Measurements from ENCODE around the gene NAT9.

Gene NAT9

DNA sequence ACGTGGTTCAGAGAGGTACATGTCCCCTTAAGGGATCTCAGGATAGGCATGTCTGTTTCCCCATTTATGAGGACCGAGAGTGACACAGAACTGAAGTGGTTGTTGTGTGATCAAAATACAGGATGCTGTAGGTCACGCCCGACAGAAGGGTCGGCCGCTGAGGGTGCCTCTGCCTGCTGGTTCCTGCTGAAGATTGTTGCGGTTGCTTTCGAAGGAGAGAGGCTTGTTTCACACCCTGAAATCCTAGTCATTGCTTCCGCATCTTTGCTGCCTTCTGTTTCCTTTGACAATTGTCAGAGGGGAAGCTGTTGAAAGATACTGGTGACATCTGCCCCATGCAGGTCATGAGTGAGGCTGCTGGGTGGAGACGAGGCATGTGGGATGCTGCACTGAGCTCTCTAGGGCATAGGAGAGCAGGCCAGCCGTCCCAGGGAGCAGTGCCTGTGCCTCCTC lies 3.8 kb upstream of the NAT9 start:
- no peak for DNase-seq (ENCODE audit: low spot score)

DNA sequence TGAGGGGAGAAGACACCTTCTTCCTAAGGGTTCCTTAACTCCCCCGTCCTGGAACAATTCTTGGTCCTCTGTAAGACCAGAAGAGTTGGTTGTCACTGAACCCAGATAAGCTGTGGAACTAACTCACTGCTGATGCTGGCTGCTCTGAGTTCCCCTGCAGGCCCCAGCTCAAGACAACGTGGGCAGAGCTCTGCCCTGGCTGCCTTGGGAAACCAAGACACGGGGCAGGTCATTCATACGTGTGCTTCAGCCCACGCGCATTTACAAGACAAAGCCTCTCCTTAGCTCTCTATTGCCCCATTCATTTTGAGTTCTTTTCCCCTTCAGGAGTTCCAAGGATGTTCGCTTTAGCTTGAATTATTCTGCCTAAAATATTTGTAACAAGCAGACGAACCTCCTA lies 3.4 kb upstream of the NAT9 start:
- no peak for DNase-seq (ENCODE audit: low spot score)

DNA sequence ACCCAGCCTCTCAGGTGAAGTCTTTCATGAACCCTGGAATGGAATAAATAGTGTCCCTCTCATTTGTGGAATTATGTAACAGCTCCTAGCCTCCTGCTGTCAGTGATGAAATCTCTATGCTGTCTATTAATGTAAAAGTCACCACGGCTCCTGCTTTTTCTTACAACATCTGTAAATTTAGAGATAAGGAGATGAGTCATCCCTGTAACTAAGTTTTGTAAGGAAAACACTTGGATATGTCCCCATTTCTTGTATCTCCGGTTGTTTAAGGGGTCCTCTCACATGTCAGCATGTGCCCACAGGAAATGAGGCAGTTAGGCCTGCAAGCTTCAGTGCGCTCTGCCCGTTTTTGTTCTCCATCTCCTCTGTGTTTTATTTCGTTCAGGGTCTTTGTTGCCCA lies 2.8 kb upstream of the NAT9 start:
- no peak for DNase-seq (ENCODE audit: low spot score)

DNA sequence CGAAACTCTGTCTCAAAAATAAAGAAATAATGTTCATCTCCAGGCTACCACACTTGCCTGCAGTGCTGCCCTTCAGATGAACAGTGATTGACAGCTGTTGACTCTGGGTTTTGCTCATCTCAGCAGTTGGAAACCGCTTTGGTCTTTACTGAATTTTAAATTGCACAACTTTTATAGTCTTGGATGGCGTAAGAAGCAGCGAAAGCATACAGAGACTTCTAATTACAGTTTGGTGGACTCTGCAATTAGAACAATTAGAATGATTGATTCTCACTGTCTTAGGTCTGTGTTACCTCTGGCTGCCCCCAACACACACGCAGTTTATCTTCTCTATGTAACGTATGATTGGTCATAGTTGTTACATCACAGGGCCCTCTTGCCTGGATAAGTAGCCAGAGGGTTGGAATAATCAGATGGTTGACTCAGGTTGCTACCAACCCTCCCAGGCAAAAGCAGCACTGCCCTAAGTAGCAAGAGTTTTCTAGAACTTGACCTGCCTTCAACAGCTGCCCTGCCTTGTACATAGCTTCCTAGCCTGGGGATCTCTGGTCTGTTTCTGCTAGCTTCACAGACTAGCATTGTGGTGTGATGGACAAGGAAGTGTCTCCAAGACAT lies 1.9 kb upstream of the NAT9 start:
- no peak for DNase-seq (ENCODE audit: low spot score)

DNA sequence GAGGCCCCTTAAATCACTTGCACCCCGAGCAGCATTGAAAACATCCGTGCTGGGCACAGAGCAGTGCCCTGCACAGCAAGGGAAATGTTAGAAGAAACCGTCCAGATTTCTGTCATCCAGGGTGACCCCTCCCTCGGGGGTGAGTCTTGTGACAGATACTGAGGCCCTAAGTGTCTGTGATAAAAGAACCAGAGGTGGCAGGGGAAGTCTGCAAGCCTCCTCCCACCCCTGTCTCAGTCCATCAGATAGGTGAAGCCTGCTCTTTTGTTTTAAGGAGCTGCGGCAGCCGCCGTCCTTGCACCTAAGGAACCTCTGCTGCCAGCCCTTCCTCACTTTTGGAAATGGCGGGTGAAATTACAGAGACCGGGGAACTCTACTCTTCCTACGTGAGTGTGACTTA lies 845 bp upstream of the NAT9 start:
- DNase-seq (ENCODE audit: low spot score), result no peak

DNA sequence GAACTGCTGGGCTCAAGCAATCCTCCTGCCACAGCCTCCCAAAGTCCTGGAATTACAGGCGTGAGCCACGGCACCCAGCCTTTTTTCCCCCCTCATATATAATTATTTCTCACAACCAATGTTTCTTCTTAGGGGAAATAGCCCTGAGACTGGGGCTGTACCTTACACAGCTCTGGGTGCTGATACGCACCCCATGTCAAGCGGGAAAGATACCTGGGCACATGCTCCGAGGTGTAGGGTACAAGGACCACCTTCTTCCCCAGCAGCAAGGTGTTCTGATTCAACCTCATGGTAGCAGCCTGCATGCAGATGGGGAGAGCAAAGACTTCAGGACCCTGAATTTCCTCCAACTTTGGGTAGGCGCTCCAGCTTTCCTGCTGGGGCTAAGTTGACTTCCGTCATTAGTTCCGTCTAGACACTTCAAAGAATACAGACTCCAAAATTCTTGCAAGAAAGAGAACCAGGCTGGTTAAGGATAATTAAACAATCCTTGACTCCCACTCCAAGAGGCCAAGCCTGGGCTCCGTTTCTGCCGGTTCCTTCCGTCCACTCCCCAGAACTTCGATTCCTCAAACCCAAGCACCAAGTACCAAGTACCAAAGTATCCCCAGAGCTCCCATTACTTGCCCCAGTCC lies 619 bp downstream of the NAT9 start:
- DNase-seq (ENCODE audit: low spot score), result no peak

DNA sequence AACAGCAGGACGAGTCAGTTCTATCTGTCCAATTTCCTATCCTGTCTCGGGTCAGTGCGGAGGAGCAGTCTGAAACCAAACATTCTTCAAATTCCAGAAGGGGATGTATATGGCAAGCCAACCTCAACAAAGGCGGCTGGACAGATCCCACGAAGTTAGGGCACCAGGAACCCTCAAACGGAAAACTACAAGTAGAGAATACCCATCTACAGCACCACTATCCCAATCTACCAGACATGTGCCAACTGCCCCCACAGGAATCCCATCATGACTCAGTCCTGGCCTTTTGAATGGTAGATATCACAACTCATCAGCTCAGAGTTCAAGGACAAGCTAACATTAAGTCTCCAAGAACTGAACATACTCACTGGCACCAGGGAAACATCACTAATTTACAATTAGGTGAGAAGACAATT lies 2.3 kb downstream of the NAT9 start:
- DNase-seq (ENCODE audit: low spot score), result no peak

DNA sequence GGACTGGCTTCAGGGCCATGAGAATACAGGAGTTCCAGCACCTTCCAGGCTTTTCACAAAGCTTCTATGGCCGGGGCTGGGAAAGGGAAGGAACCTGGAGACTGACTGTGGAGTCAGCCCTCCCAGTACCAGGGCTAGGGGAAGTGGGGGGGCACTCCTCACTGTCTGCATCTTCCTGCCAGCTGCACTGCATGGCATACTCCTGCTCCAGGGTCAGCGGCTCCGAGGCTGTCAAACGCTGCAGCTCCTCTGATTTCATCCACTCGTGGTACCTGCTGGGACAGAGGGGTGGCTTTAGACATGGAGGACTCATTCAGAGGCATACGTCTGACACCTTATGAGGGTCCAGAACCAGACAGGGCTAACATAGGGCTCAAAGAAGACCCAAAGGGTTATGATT lies 2.7 kb downstream of the NAT9 start:
- no peak for DNase-seq (ENCODE audit: low spot score)

DNA sequence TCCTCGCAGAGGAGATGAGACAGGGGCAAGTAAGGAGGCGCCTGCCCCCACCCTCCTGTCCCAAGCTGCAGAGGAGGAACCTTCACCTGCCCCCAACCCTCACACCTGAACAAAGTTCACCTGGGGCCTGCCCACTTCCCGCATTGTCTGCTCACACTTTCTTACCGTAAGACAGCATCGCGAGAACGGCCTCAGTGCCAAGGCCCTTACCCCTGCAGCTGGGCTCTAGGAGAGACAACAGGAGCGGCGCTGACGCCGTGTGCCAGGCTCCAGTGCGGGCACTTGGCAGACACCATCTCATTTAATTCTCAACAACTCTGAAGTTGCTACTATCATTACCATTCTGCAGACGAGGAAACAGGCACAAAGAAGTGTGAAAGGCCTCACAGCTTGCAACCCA lies 4.1 kb downstream of the NAT9 start:
- DNase-seq (ENCODE audit: low spot score), result no peak

DNA sequence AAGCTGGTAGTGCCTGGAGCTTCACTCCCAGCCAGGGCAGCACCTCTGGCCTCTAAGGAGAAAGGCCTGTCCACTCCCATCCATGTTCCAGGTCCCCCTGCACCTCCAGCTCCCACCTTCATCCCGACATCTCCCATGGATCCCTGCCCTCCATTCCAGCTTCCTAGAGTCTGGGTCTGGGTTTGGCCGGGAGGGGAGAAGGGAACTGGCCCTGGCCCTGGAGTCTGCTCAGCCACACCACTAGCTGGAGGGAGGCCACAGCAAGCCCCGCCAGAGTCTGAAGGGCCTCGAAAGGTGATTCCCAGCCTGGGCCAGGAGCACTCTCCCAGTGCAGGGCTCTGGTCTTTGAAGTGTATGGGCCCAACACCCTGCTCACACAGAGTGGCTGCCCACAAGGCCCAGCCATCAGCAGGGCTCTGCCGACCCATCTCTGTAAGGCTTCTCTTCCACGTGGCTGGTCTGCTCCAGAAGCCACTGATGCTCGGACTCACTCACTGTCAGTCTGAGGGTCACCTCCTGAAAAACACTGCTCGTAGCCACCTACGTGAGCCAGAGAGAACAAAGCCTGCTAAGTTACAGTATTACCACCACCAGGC lies 4.7 kb downstream of the NAT9 start:
- no peak for DNase-seq (ENCODE audit: low spot score)

DNA sequence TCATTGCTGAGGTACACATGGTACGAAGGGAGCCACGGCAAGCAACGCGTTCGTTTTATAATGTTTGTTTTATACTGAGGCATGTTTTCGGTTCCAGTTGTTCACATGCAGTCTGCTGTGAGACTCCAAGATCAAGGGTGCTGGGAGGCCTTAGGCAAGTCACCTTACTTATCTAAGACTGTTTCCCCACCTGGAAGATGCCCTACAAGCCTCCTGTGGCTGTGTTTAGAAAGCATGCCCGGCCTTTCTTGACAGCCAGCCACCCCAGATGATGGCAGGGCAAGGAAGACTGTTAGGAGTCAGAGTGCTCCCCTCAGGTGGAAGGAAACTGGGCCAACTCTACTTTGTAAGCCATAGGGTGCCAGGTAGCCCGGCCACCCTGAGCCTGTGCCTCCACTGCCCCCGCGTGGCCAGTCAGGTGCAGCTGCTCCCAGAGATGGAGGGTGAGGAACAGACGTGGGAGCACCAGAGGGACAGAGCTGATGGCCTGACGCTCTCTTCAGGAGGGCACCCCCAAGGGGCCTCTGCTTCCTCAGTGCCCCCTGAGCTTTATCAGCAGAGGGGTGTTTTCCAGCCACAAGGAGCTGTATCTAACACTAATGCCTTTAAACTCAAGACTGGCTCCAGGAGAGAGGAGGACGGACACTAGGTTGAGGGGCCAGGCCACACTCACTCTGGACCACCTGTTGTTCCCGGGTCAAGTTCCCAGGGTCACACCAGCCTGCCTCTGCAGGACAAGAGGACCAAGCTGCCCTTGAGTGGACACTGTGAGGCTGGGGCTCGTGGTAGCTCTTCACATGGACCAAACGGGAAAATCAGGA lies 5.4 kb downstream of the NAT9 start:
- no peak for DNase-seq (ENCODE audit: low spot score)

DNA sequence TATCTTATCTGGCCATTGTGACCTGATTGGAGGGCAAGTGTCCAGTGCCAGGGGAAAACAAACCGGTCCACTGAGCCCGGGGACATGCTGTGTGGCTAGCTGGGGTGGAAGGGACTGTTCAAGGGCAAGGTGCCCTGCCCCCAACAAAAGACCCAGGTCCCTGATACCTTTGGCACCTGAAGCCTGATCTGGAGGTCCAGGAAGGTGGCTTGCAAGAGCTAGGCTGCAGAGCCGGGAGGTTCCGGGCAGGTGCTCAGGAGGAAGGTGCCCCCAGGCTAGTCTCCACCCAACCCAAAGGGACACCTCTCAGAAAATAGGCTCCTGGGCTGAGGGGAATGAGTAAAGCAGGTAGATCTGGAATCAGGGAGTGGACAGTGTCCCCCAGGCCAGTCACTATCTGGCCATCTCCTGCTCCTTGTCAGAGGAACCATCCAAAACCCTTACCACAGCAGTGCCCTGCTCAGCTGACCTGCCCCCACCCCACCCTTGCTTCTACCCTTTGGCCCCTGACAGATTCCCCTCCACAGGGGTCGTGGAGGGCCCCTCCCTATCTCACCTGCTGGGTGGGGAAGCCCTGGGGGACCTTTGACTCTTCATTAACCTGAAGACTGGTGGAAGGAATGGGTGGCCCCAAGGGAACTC lies 6.2 kb downstream of the NAT9 start:
- no peak for DNase-seq (ENCODE audit: low spot score)

DNA sequence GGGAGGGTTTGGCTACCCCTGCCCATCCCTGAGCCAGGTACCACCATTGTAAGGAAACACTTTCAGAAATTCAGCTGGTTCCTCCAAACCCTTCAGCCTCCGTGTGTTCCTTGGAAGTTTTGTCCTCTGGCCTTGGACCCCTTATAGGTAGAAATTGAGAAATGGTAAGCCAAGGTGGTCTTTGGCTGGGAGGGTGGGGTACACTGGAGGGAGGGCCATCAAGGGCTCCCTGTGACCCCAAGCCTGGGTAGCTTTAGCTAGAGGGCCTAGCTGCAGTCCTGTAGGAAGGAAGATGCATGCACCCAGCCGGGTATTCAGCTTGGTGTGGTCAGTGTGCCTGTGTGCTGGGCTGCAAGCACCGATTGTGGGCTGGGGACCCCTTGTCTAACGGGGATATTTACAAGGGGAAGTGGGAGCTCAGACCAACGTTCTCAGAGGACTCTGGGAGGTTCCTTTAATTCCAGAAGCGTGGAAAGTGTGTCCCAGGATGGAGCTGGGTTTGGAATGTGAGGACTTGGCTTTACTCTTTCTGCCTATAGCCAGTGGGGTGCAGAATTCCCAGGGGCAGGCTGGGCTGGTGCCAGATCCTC lies 6.8 kb downstream of the NAT9 start:
- no peak for DNase-seq (ENCODE audit: low spot score)

DNA sequence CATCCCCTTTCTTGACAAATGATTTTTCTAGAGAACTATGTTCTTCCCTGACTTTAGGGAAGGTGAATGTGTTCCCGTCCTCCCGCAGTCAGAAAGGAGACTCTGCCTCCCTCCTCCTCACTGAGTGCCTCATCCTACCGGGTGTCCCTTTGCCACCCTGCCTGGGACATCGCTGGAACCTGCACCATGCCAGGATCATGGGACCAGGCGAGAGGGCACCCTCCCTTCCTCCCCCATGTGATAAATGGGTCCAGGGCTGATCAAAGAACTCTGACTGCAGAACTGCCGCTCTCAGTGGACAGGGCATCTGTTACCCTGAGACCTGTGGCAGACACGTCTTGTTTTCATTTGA lies 7.4 kb downstream of the NAT9 start:
- no peak for DNase-seq (ENCODE audit: low spot score)

DNA sequence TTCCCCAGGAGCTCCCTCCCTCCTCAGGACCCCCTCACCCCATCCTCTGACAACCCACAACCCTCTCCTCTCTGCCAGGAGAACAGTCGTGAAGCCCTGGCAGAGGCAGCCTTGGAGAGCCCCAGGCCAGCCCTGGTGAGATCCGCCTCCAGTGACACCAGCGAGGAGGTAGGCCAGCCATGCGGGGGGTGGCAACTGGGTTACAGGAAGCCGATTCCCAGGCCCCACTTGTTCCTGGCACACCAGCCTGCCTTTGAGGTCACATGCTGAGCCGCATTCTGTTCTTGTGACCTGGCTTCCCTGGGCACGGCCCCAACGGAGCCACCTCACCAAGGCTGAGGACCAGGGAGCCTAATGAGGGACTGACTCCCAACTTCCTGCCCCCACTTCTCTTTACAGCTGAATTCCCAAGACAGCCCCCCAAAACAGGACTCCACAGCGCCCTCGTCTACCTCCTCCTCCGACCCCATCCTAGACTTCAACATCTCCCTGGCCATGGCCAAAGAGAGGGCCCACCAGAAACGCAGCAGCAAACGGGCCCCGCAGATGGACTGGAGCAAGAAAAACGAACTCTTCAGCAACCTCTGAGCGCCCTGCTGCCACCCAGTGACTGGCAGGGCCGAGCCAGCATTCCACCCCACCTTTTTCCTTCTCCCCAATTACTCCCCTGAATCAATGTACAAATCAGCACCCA lies 7.9 kb downstream of the NAT9 start:
- DNase-seq (ENCODE audit: low spot score), result no peak

DNA sequence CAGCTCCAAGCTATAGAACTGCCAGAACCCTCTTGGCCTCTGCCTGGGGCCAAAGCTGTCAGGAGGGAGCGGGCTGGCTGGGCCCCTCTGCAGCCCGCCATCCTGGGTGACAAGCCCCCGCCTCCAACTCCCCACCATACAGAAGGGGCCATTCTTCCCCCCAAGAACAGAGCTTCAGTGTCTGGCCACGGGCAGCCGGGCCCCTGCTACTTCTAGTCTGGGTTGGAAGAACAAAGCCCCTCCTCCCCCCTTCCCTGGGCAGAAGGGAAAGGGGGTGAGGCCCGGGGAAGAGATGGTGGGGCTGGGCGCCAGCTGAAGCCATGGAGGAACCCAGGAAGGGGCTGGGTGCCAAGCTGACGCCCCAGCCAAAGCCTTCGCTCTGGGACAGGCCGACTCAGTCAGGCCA lies 9.0 kb downstream of the NAT9 start:
- no peak for DNase-seq (ENCODE audit: low spot score)

DNA sequence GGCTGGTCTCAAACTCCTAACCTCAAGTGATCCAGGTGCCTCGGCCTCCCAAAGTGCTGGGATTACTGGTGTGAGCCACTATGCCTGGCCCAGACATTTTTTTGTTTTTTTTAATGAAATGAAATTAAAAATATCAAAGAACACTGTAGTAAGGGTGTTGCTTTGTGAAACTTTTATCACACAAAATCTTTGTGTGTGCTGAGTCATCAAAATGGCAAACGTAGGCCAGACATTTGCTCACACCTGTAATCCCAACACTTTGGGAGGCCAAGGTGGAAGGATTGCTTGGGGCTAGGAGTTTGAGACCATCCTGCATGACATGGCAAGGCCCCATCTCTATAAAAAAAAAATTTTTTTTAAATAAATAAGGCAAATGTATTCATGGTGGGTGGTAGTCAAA lies 9.7 kb downstream of the NAT9 start:
- no peak for DNase-seq (ENCODE audit: low spot score)

DNA sequence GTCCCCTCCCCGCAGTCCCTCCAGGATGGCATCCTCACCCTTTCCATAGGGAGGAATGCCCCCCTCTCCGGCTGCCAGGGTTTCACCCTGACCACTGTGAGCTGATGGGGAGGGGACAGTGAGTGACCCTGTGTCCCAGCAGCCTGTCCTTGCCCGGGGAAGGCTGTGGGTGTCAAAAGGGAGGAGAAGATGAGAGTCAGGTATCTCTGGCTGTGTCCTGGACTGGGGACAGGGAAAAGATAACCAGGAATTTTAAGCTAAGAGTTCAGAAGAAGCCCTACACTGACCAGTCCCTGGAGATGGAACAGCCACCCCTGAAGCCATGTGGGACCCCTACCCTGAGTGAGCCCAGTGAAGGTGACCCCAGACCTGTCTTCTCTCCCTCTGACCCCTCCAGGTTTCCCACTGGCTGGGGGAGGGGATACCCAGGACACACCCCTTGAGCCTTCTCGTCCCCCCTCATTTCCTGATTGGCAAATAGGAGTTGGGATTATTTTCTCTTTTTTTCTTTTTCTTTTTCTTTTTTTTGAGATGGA lies 11.3 kb downstream of the NAT9 start:
- no peak for DNase-seq (ENCODE audit: low spot score)

DNA sequence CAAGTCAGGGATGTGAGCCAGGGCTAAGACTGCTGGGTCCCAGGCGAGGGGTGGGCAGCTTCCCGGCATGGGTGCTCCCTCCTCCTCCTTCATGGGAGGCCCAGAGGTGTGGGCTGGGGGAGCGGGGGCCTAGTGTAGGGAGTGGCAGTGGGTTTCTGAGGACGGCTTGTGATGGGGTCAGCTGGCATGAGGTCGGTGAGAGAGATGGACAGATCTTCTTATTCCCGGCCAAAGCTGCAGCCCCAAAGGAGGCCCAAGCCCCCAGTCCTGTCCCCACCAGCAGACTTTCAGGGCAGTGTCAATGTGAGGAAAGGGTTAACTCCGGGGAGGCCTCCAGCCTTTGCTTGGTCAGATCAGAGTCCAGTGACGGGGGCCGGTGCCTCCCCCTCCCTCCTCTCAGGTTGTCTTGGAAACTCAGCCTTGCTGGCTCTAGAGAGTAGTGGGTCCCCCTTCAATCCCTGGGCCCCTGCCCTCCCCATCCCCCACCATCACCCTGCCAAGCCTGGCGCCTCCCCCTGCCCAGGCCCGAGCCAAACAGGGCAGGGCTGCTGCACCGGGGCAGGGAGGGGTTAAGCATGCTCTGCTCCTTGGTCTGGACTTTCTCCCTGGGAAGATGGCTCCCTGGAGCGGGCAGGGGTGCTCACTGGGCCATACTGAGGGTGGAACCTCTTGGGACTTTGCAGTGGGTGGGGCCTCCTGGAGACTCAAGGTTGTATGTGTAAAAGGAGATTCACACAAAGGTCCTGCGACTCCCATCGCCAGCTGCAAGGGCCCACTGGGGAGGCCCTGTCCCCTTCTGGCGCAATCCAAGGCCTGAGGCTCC lies 12.4 kb downstream of the NAT9 start:
- DNase-seq (ENCODE audit: low spot score), result no peak

DNA sequence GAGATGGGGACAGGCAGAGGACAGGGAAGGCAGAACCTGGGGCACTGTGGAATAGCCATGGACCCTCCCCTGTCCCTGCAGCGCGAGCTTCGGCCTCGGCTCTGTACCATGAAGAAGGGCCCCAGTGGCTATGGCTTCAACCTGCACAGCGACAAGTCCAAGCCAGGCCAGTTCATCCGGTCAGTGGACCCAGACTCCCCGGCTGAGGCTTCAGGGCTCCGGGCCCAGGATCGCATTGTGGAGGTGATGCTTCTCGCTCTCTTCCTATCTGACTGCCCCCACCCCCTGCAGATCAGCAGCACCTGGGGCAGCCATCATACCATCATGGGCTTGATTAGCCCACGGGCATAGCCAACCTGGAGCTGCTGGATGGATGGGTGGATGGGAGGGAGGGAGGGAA lies 14.2 kb downstream of the NAT9 start:
- DNase-seq (ENCODE audit: low spot score), result no peak

All from LoVo (cell line).